SK-N-SH treated with all-trans-retinoic acid at 6 μM for 48 hours (cell line): ENCODE measurements around the gene IGFBP2.

Experiments used
- CSDC2 ChIP-seq: fragments of 250-450 bp; sonication (Bioruptor Pico); IDR thresholded peaks from 2 replicates; pipeline ENCODE4 v1.5.0; 2020; ENCODE audit warnings: mild to moderate bottlenecking, moderate library complexity
- CSRNP3 ChIP-seq: fragments of 250-450 bp; sonication (Bioruptor Pico); IDR thresholded peaks from 2 replicates; pipeline ENCODE4 v1.5.1; 2021; ENCODE audit warnings: mild to moderate bottlenecking, moderate library complexity
- ESRRG ChIP-seq: fragments of 250-450 bp; sonication (Bioruptor Pico); IDR thresholded peaks from 2 replicates; pipeline ENCODE4 v1.6.1; 2021; ENCODE audit warnings: mild to moderate bottlenecking
- PATZ1 ChIP-seq: fragments of 250-450 bp; sonication (Bioruptor Pico); IDR thresholded peaks from 2 replicates; pipeline ENCODE4 v1.8.0; 2020; ENCODE audit warnings: mild to moderate bottlenecking, moderate library complexity, borderline replicate concordance
- POU6F1 ChIP-seq: fragments of 250-450 bp; sonication (Bioruptor Pico); IDR thresholded peaks from 2 replicates; pipeline ENCODE4 v1.8.0; 2021; ENCODE audit warnings: low read depth, mild to moderate bottlenecking, moderate library complexity, borderline replicate concordance
- PPARA ChIP-seq: fragments of 250-450 bp; sonication (Bioruptor Pico); IDR thresholded peaks from 2 replicates; pipeline ENCODE4 v1.5.0; 2020; ENCODE audit warnings: mild to moderate bottlenecking, borderline replicate concordance
- RARB ChIP-seq: fragments of 250-450 bp; sonication (Bioruptor Pico); IDR thresholded peaks from 2 replicates; pipeline ENCODE4 v1.8.0; 2021; ENCODE audit warnings: mild to moderate bottlenecking, moderate library complexity
- SNAI2 ChIP-seq: fragments of 250-450 bp; sonication (Bioruptor Pico); IDR thresholded peaks from 2 replicates; pipeline ENCODE4 v1.5.0; 2020; ENCODE audit warnings: mild to moderate bottlenecking, moderate library complexity

GRCh38 chr2:216616083-216616678 lies 17.0 kb upstream of the IGFBP2 start:
- TF ChIP-seq RARB (CRISPR knock-in tag) (no peak), PATZ1 (no peak), SNAI2 (CRISPR knock-in tag) (no peak), CSDC2 (no peak), PPARA (CRISPR knock-in tag) (no peak), POU6F1 (CRISPR knock-in tag) (no peak), ESRRG (CRISPR knock-in tag) (no peak), CSRNP3 (CRISPR knock-in tag) (no peak)
